Measurements from ENCODE around the gene CTNNB1. TPM values are rescaled to one million over a fixed set of nuclear protein-coding genes. Genes with fewer than 3 reads are reported as not detected.

CTNNB1 gene
- total and polyA plus RNA-seq, 2 of the 13 experiments (the other 11 are each of a cell fraction or from before 2014, with no cell fraction given): 398 to 489 TPM

- TF ChIP-seq SNAPC4 (CRISPR knock-in tag; IDR thresholded peaks at IDR 0.05) (no peak), XBP1 (CRISPR knock-in tag; IDR thresholded peaks at IDR 0.05) (no peak), TCF12 (IDR thresholded peaks at IDR 0.05) (no peak), TCF12 (CRISPR knock-in tag; IDR thresholded peaks at IDR 0.05) (no peak), BCL3 (CRISPR knock-in tag; IDR thresholded peaks at IDR 0.05) (no peak), ZNF737 (CRISPR knock-in tag; IDR thresholded peaks at IDR 0.05; ENCODE audit: borderline replicate concordance) (no peak), ZFP90 (CRISPR knock-in tag; IDR thresholded peaks at IDR 0.05; ENCODE audit: borderline replicate concordance) (no peak), CENPBD1 (CRISPR knock-in tag; IDR thresholded peaks at IDR 0.05; ENCODE audit: borderline replicate concordance, low read depth) (no peak), CC2D1A (CRISPR knock-in tag; IDR thresholded peaks at IDR 0.05) (no peak), GPN1 (CRISPR knock-in tag; IDR thresholded peaks at IDR 0.05; ENCODE audit: borderline replicate concordance) (no peak), ATM (IDR thresholded peaks at IDR 0.05; ENCODE audit: borderline replicate concordance) (no peak), THAP7 (CRISPR knock-in tag; IDR thresholded peaks at IDR 0.05) (no peak), CENPX (CRISPR knock-in tag; IDR thresholded peaks at IDR 0.05) (no peak), THYN1 (CRISPR knock-in tag; IDR thresholded peaks at IDR 0.05; ENCODE audit: borderline replicate concordance, low read depth) (no peak), CHD4 (IDR thresholded peaks at IDR 0.05; ENCODE audit: borderline replicate concordance, low read length) (no peak), MYNN (CRISPR knock-in tag; IDR thresholded peaks at IDR 0.05; ENCODE audit: low read depth) (no peak)
Observed at GRCh38 chr3:41247055-41248004, 48.0 kb downstream of the CTNNB1 start (continued).

Data from HepG2 (cell line).